Testis (tissue), 3 donors: Measurements from ENCODE around the gene FAM234B. TPM values are rescaled to one million over a fixed set of nuclear protein-coding genes. Genes with fewer than 3 reads are reported as not detected.

Source experiments
- DNase-seq: peaks from one replicate; pipeline ENCODE4 v3.0.0-alpha.2; 2019
- H3K27ac ChIP-seq, 2 donors: fragments of 200-600 bp; sonication (generic); one replicate each; pipeline ENCODE4 v1.5.1; 2019
- H3K27me3 ChIP-seq: fragments of 200-600 bp; sonication (generic); one replicate; pipeline ENCODE4 v1.5.1; 2019
- H3K36me3 ChIP-seq: fragments of 200-600 bp; sonication (generic); one replicate; pipeline ENCODE4 v1.5.1; 2017; ENCODE audit warnings: low read depth; ENCODE audit errors: missing control alignments
- H3K4me1 ChIP-seq: fragments of 200-600 bp; sonication (generic); one replicate; pipeline ENCODE4 v1.5.1; 2019
- H3K4me3 ChIP-seq, 2 donors: fragments of 200-600 bp; sonication (generic); one replicate each; pipeline ENCODE4 v1.5.1; 2017 to 2019
- H3K9me3 ChIP-seq: fragments of 200-600 bp; sonication (generic); one replicate; pipeline ENCODE4 v1.5.1; 2017
- CTCF ChIP-seq, 3 experiments: fragments of 450-650 bp in 2 of 3; fragments of 200-600 bp in 1 of 3; sonication (generic) in 1 of 3; IDR thresholded peaks; one replicate each; pipeline ENCODE4 v1.5.1; 2016 to 2019; ENCODE audit warnings: antibody characterized with exemption in 3 of 3, mild to moderate bottlenecking in 2 of 3, moderate library complexity in 1 of 3
- POLR2A ChIP-seq: fragments of 450-650 bp; IDR thresholded peaks from one replicate; pipeline ENCODE4 v1.6.1; 2017; ENCODE audit warnings: antibody characterized with exemption, mild to moderate bottlenecking, moderate library complexity
- WGBS, 2 donors: methylation state at CpG; one replicate each; pipeline ENCODE4 v1.1.5; 2018; 5-methylcytosine and 5-hydroxymethylcytosine counted together
- intact Hi-C: fragments of 100-400 bp; cut with DNase I; formaldehyde crosslinking; loops from one replicate; pipeline ENCODE4 v1.15.1; 2023; ENCODE audit warnings: low total_unique reads
- polyA plus RNA-seq: library from polyadenylated mRNA; stranded (reverse); fragments of 350-450 nt; fragmentation: Illumina TruSeq; extraction: RNeasy Lipid Tissue Mini Kit (QIAGEN cat#74804); gene quantifications from one replicate; pipeline ENCODE4 v1.2.3, GENCODE V29; 2014; ENCODE audit warnings: low read depth, low replicate concordance; ENCODE audit not compliant: insufficient read depth
- total RNA-seq, 2 donors: library from RNA; depleted of rRNA; stranded (reverse); fragments of >200 nt; gene quantifications; one replicate each; pipeline ENCODE4 v1.2.3, GENCODE V29; 2016

Gene FAM234B
- total and polyA plus RNA-seq, 3 donors from 2014 or later: 11.0 to 13.2 (median 13.0) TPM

DNA sequence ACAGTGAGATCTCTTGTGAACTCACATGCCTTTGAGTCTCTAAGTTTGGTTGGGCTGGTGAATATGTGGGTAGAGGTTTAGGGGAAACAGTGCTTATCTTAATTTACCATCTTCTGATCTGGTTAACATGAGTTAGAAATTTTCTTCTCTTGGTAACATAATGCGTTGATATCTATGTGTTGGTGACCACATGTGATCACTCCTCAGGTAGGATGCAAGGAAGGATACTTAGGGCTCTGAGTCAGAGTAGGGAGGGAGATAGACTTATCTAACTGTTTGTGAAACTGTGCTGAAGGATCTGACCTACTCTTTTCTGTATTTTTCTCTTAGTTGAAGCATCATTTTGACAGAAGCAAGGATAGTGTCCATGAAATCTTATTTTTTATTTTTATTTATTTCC, 23.1 kb downstream of the FAM234B start:
- Histone ChIP-seq H3K4me3 (no peak overlapping the region), H3K4me1 (no peaks in the 10 kb centered on the region), H3K36me3 (no peaks in the 10 kb centered on the region), H3K9me3 (no peaks in the 10 kb centered on the region), H3K27me3 (no peaks in the 10 kb centered on the region), H3K27ac (no peak overlapping the region)
- TF ChIP-seq CTCF (IDR thresholded peaks at IDR 0.05) (no peak), POLR2A (no peak)
- DNase-seq: no peak
- WGBS, 2 donors: 86 to 91% methylated on average over 1 of the region's 1 CpG
- intact Hi-C loops: no loop called here

- intact Hi-C loops: no loop called here
- Histone ChIP-seq H3K27me3 (no peaks in the 10 kb centered on the region), H3K36me3 (no peaks in the 10 kb centered on the region), H3K4me1 (no peaks in the 10 kb centered on the region), H3K4me3 (no peak overlapping the region), H3K27ac (no peak overlapping the region), H3K9me3 (no peaks in the 10 kb centered on the region)
- no peak for DNase-seq
- no peak for TF ChIP-seq POLR2A
- TF ChIP-seq CTCF (IDR thresholded peaks at IDR 0.05): no peak
- WGBS, 2 donors: 82 to 83% methylated on average over 6 of the region's 6 CpGs
Measured at GRCh38 chr12:13069380-13069779, 25.2 kb downstream of the FAM234B start.

DNA sequence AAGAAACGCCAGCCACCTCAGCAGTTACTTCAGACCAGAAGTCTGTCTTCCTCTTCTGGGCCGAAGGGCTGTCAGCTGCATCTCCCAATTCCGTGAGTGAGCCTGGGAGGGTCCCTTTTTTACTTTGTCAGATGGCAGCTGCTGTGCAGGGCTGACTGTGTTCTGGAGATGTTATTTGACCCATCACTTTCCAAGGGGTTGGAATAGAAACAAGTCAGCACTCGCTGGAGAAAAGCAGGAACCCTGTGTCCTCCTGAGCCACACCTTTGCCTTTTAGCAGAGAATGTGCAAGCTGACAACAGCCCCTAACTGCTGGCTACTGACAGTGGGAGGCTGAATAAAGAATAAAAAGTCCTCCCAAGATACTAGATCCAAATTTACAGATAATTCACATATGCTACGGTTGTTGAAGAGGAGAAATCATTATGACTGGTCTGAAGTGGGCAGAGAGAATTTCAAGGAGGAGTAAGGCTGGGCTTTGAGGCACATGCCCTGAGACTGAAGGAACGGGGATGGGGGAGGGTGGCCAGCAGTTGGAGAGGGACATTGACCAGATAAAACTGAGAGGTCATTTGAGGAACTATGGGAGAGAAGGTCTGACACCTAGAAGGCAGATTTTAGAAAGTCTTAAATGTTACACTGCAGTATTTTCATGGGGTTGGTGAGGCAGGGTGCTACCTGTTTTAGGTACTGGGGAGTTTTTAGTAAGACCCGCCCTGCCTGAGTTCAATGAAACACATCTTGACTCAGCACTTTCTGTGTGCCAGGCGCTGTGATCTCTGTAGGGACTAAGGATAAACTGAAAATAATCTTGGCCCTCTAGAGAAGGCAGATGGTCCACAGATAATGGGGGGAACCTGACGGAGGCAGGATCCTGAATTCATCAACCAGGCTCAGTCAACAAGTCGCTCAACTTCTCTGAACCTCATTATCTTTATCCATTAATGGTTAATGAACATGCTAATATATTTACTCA, 27.4 kb downstream of the FAM234B start:
- Histone ChIP-seq H3K36me3 (no peaks in the 10 kb centered on the region), H3K27me3 (no peaks in the 10 kb centered on the region), H3K9me3 (no peaks in the 10 kb centered on the region), H3K27ac (no peak overlapping the region), H3K4me3 (no peak overlapping the region), H3K4me1 (no peaks in the 10 kb centered on the region)
- intact Hi-C loops: no loop called here
- no peak for TF ChIP-seq POLR2A
- no peak for TF ChIP-seq CTCF (IDR thresholded peaks at IDR 0.05)
- WGBS, 2 donors: 81 to 84% methylated on average over 10 of the region's 10 CpGs
- no peak for DNase-seq

- Histone ChIP-seq H3K4me1 (no peaks in the 10 kb centered on the region), H3K27ac (no peak overlapping the region), H3K4me3 (no peak overlapping the region), H3K27me3 (no peaks in the 10 kb centered on the region), H3K9me3 (no peaks in the 10 kb centered on the region), H3K36me3 (no peaks in the 10 kb centered on the region)
- intact Hi-C loops: no loop called here
- WGBS, 2 donors: 89 to 92% methylated on average over 3 of the region's 3 CpGs
- no peak for TF ChIP-seq POLR2A
- no peak for TF ChIP-seq CTCF (IDR thresholded peaks at IDR 0.05)
- DNase-seq: no peak
Measured at GRCh38 chr12:13073173-13073572, 29.0 kb downstream of the FAM234B start.
